Anterior cingulate cortex (tissue), 58 donors: ENCODE measurements around the gene LNPK.
"Not testable (repeated sequence)": the region's sequence is repeated elsewhere in the genome, so short reads cannot be mapped to it uniquely, and the experiment has no call there.

Source experiments
- DNase-seq, 58 donors: peaks; one replicate each; lab custom pipeline; 2025; lab: John Stamatoyannopoulos, UW

The LNPK gene

GRCh38 chr2:175913849-175914743, 88.0 kb downstream of the LNPK start:
- not testable (repeated sequence) for DNase-seq

GRCh38 chr2:175913267-175913666, 88.8 kb downstream of the LNPK start:
- DNase-seq, result not testable (repeated sequence)

DNA sequence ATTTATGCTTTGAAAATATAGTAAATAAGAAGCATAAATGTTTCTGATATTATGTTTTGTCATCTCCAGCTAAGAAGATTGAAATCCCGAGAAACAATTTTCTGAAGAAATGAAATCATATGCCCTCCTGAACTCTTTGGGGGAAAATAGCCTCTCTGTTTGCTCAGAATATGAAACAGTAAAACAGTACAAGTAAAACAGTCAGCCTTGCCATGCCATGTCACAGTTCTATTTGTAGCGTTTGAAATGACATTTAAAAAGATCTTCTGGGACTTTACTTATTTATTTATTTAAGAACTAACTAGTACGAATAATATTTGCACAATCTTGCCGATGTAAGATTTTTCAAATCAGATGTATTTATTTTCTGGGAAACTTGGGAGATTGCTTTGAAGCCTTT, 98.0 kb downstream of the LNPK start:
- no peak for DNase-seq

DNA sequence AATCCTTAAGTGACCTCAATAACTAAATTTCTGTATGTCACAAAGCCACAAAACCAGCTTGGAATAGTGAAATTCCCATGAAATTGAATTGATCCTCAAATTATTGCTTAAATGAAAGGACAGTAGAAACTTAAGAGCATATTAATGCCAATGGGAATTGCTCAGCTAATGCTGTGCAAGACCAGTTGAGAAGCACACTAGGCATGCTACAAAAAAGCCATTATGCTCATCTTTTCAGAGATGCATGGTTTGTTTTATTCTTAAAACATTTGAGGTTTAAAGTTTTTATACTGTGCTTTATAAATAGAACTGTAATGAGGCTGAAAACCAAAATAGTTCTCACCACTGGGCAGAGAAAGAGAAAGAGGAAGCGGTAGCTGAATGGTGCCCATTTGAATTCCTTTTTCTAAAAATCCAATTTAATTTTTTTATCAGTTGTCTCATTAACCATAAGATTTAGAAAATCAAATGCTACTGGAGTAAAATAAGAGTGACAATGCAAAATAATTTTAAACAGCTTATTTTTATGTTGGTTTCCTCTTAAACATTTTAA, 98.6 kb downstream of the LNPK start:
- no peak for DNase-seq

GRCh38 chr2:175895957-175896356, 106.1 kb downstream of the LNPK start:
- not testable (repeated sequence) for DNase-seq

DNA sequence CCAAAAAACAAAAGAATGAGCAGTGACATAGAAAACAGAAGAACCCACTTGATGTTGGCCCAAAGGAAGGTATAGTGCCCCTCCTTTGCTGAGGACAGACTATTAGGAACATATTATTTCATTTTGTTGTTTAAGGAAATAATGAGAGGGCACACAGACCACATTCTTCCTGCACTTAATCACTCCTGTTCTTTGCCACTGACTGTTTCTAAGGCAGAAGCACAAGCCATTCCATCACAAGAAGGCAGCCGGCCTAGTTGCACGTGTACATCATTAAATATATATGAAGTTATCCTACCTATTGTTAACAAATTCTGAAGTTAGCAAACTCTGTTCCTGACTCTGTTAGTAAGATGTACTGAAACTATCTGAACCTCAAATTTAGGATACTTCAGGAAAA, 110.0 kb downstream of the LNPK start:
- DNase-seq, result no peak

- no peak for DNase-seq
These were observed 111.3 kb downstream of the LNPK start for GRCh38 chr2:175890636-175891242.

GRCh38 chr2:175889701-175890302, 112.3 kb downstream of the LNPK start:
- no peak for DNase-seq

GRCh38 chr2:175887776-175888175, 114.3 kb downstream of the LNPK start:
- no peak for DNase-seq

GRCh38 chr2:175884697-175885393, 117.2 kb downstream of the LNPK start:
- no peak for DNase-seq

GRCh38 chr2:175883586-175884194, 118.4 kb downstream of the LNPK start:
- no peak for DNase-seq

GRCh38 chr2:175879679-175880078, 122.4 kb downstream of the LNPK start:
- DNase-seq, result peak in 2 of 58 donors; percentile 9 to 10

DNA sequence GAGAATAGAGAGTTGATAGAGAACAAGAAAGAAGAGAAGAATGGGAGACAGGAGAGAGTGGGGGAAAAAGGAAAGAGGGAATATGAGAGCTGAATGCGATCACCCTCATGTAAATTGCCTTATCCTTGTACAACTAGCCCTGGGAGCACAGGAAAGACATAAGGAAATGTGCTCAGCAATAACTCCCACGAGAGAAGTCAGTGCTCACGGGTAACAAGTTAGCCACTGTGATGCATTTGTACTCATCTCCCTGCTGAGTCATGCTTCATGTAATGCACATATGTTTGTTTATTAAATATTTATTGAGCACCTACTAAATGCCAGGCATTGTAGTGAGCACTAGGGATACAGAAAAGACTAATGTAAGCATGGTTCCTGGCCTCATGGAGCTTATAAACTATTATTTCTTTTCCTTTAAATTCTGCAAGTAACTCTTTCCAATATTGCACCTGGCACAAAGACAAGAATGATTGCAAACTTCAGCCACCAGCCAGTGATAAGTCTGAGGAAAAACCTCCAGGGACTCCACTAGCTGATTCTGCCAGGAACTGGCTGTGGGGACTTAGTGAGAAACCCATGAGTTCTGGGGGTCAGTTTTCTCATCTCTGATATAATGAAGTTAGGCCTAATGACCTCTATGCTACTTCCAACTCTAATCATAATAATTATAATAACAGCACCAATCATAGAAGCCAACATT, 124.1 kb downstream of the LNPK start:
- no peak for DNase-seq

DNA sequence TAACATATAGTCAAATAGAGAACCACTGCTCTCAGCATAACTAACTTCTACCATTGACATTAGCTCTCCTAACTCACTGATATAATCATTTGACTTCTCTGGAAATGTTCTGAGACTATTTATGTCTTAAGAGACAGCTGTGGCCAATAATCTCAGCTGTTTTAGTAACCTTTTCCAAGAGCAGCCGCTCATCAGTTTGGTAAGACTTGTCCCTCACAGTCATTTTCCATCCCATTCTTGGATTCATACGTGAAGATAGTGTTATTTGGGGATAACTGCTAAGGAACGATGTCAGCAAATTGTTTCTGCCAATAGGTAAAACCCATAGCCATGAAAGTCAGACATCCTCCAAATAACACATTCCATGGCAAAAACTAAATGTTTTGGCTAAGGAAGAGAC, 127.8 kb downstream of the LNPK start:
- no peak for DNase-seq
